GM21367 (cell line): ENCODE data around the gene TCF7L2.

Experiments
- ATAC-seq: cut with Tn5 transposase; IDR thresholded peaks from one replicate; pipeline ENCODE4 v1.9.1; 2021; ENCODE audit not compliant: unreplicated experiment

Gene TCF7L2

GRCh38 chr10:113020838-113021237 is 70.8 kb downstream of the TCF7L2 start:
- ATAC-seq: no peak

DNA sequence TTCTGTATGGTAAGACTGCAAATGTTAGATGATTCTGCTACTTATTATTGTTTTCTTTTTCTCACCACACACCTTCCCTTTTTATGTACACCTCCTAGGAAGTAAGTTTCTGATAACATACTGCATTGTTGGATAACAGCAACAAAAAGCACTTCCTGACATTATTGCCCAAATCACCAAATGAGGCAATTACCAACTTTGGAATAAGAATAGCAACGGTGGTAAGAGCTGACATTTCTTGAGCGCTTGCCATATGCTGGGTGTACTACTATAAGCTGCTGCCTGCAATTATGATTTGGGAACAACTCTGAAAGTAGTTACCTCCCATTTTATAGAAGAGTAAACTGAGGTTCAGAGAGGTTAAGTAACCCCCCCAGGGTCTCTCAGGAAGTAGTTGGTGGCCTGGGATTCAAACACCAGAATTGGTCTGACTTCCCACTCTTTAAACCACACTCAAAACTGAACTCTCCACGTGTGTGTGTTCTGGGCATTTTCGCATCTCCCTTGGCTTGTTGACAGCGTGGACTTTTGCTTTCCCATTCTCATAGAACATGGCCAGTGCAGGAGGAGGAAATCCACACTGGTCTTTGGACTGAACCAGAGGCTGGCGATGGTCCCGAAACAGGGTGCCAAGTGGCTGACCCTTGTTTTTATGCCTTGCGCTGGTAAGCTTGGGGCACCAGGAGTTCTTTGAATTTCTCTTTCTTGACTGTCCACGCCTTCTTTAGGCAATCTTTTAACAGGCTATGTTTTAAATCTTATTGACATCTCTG is 71.4 kb downstream of the TCF7L2 start:
- no peak for ATAC-seq

DNA sequence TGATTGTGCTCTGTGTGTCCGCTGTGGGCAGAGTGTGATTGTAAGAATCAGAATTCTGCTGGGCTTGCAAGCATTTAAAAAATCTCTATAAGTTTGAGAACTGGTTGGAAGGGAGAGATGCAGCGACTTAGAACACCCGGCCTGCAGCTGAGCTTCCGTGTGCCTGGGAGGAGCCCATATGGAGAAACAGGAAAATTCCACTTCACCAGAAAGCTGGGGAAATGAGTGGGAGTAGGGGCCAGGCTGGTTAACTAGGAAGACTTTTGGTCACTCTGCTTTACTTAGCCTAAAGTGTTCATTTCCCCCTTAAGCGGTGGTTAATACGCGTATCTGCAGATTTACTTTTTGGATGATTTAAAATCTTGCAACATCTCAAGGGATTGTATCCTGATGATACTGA is 72.2 kb downstream of the TCF7L2 start:
- no peak for ATAC-seq

DNA sequence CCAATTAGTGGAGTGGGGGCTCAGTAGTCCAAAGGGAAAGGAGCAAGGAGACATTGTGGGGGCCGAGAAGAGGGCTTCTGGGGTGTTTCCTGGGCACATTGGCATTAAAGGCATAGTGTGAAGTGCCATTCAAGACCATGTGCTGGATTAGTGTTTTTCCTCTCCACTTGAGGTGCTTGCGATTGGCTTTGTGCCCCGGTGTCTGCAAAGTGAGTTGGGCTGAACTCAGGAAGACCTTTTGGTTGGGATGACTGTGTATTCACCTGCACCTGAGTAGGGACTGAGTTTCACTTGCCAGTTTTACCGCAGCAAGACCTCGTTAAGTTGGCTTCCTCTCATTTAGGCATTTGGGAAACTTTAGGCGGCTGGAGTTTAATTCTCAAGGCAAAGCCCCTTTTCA is 73.0 kb downstream of the TCF7L2 start:
- no peak for ATAC-seq

- no peak for ATAC-seq
Measured at GRCh38 chr10:113024930-113025329, 74.9 kb downstream of the TCF7L2 start.

- no peak for ATAC-seq
Measured at GRCh38 chr10:113025487-113025886, 75.4 kb downstream of the TCF7L2 start.

GRCh38 chr10:113026679-113027078 is 76.6 kb downstream of the TCF7L2 start:
- no peak for ATAC-seq

DNA sequence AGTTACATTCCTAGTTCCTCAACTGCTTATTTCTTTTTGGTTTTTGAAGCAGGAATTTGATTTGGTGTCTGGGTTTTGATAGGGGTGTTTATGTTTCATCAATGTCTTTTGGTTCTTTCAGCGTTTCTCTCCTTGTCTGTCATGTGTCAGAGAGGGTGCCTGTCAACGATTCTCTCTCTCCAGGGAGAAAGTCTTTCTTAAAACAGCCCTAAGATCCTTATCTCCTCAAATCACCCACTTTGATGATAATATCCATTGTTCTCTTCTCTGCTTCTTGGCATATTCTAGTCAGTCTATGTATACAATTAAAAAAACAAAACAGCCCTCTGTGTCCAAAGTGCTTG is 77.2 kb downstream of the TCF7L2 start:
- ATAC-seq: no peak

DNA sequence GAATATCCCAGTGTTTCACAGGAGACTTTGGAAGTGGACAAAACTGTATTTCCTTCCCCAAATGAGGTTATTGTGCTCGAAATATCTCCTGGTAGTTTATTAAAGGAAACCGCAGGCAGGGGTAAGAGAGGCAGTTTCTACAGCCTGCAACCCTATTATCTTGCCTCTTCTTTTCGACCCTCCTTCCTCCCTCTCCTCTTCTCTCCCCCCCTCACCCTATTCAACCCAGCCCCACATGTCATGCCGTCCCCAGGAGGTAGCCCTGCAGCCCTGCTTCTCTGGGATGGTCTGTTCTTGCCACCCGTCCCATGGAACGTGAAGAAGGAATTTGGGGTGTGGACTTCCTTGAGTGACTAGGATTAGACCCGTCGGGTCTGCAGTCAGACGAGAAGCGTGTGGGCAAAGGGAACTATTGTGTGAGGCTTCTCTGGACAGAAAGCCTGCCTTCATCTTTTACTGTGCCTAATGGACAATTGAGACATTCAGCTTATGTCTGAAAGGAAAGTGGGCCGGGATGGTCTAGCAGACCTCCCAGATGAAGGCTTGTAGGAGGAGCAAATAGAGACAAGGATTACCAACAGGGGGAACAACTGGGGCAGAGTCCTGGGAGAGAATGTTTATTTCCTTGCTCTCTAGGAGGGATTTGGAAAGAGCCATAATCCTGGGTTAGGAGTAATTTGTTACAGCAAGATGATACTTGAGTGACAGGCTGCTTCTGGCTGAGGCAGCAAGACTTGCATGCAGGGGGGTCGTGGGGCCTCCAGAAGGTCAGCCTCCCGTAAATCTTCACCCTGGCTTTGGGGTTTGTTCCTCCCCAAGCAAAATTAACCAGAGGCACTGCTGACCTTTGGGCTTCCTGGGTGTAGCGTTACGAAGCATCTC is 77.8 kb downstream of the TCF7L2 start:
- ATAC-seq: no peak

- ATAC-seq: no peak
Measured at GRCh38 chr10:113028456-113029440, 78.7 kb downstream of the TCF7L2 start.

GRCh38 chr10:113030453-113030852 is 80.4 kb downstream of the TCF7L2 start:
- ATAC-seq: no peak

DNA sequence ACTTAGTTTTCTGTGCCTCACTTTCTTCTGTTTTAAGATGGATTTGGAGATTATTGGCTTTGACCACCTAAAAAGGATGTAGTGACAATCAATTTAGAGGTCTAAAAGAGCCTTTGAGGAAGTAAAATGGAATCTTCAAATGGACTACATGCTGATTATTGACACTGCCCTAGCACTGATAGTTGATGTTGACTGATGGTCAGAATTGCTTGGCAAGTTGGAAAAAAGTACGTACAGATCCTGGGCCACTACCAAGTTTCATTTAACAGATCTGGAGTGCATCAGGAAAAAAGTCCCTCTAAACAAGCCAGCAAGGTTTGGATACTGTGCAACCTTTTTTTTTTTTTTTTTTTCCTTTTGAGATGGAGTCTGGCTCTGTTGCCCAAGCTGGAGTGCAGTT is 81.1 kb downstream of the TCF7L2 start:
- no peak for ATAC-seq

DNA sequence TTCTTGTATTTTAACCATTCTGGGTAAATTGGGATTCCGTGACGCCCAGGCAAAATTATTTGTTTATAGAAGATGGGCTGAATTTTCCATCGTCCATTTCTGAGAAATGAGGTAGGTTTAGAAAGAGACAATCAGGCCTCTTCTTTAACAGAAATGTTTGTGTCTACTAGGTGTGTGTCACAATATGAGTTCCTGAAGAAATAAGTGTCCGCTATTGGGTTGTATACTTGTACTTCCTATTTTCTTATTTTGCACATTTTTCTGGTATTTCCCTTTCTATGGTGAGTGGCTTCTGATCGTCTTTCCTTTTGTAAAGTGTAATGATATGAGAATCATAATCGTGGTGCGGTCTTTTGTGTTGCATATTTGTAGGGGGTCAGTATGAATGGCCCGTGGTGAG is 83.9 kb downstream of the TCF7L2 start:
- ATAC-seq: no peak

DNA sequence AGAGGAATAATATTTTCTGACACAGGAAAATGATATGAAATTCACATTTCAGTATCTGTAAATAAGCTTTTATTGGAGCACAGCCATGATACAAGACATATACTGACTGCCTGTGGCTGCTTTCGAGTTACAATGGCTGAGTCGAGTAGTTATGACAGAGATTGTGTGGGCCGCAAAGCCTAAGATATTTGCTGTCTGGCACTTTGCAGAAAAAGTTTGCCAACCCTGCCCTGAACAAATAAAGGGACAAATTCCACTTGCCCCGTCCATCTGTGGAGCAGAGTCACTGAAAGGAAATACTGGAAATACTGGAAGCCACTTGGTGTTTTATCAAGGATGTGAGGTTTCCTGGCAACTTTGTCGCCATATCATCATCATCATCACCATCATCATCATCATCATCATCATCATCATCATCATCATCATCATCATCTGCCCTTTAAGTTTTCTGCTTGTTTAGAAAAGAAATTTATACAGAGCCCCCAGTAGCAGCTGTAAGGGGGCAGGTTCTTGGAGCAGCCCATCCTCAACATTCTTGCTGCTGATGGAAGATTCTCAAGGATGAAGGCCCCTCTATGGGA is 85.8 kb downstream of the TCF7L2 start:
- no peak for ATAC-seq

GRCh38 chr10:113036619-113037018 is 86.6 kb downstream of the TCF7L2 start:
- no peak for ATAC-seq

GRCh38 chr10:113037218-113037617 is 87.2 kb downstream of the TCF7L2 start:
- ATAC-seq: no peak

DNA sequence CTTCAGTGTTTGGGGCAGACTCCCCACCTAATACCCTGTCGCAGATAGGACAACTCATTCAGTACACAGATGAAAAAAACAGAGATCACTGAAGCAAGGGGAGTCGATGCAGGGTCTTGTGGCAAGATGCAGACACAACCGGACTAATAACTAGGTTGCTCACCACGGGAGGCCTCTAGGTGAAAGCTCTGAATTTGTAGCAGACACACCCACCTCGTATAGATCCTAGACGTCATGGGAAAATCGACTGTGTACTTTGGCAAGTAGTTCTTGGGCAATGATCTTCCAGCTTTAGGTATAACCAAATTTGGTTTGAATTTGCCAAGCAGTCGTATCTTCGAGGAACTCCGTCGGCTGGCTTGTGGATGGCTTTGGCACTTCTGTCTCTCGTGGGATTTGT is 88.1 kb downstream of the TCF7L2 start:
- no peak for ATAC-seq

DNA sequence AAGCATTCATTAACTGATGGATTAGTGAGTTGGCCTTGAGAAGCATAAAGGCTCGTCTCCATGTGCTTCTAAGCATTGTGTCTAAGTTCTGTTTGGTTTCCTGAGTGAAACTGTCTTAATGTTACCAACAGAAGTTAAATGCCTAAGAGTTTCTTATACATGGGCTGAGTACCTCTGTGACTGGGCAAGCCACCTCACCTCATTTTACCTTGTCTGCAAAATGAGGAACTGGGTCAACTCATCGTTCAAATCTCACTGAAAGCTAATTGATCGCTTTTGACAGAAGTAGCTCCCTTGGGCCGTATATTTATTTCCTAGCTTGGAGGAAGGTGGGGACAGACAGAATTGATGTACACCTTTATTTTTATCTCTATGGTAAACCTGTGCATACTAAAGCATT is 88.9 kb downstream of the TCF7L2 start:
- ATAC-seq: no peak

DNA sequence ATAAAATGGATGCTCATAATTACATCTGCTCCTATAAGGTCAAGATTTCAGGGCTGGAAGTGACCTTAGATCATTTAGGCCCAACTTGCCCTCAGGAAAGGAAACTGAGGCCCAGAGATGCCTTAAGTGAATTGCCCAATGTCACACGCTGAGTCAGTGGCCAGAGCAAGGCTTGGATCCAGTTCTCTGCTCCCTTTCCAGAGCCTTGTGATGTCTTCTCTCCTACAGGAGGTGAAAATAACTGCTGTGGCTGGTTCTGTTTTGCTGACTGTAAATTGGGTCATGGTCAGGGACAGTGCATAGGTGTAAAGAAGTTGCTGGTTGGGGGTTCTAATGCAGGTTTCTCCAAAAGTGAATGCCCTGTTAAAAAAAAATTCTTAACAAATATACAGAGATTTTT is 91.3 kb downstream of the TCF7L2 start:
- ATAC-seq: no peak

DNA sequence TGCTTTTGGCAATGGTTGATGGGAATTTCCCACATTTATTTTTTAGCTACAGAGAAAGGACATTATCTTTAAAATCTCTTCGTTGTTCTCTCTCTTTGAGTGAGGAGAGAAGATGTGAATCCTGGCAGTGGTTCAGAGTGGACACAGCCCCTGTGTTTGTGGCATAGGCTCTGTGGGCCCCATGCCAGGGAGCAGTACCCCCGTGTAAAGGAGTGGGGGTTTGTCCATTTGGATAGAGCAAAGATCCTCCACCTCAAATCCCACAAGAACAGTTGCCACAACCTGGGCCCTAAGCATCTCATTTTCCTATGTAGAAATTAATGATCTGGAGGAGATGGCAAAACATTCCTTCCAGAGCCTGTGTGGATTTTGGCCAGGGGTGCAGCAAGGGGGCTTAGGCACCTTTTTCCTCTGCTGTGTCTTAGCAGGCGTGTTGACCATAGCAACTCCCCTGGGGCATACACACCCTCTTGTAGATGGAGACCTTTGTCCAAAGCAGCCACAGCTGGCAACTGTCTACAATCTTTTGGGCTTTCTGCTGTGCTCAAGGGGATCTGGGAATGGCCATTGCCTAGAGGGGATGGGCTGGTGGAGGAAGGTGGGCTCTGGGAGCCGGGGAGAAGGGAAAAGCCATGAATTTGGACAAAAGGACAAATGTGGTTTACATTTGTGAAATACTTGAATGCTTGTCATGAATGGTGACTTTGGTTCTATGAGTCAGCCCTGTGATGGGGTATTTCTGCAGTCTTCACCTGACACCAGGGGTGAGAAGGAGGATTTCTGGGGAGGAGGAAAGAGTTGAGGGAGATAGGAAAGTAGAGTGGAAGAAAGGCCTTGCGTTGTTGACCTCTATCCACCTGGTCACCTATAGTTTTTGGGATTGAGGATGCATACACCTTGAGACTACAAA is 92.0 kb downstream of the TCF7L2 start:
- no peak for ATAC-seq
